Gastrocnemius medialis (tissue), 4 donors: ENCODE results near the gene GNAT3.

ENCODE experiments used
- POLR2A ChIP-seq, 2 donors: fragments of 450-650 bp; IDR thresholded peaks; one replicate each; pipeline ENCODE4 v1.6.1; 2017; ENCODE audit warnings: antibody characterized with exemption in 2 of 2, mild to moderate bottlenecking in 2 of 2, moderate library complexity in 2 of 2
- TF ChIP-seq, protein P1 (sequence below), 5 experiments: fragments of 450-650 bp in 3 of 5; fragments of 200-600 bp in 2 of 5; sonication (generic) in 2 of 5; IDR thresholded peaks in 4 of 5; conservative IDR thresholded peaks in 1 of 5; 1 replicate in 4 of 5; 2 replicates in 1 of 5; pipeline ENCODE4 v1.5.1; 2016 to 2019; ENCODE audit warnings: antibody characterized with exemption in 5 of 5, mild to moderate bottlenecking in 3 of 5, moderate library complexity in 3 of 5

DNA sequence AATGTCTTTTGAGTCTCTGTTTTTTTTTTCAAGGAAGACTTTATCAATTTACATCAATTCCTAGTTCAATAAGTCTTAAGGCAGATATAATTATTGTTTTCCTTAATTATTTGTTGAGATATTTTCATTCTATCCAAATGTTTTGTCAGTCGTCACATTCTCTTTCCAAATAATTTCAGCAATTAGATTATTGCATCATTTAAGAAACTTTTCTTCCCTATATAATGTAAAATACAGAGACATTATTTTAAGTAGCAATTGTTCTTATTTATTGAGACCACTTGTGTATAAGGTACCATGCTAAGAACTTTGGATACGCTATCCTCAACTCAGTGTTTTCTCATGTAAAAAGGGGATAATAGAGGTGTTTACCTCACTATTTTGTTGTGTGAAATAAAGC lies 38.1 kb upstream of the GNAT3 start:
- TF ChIP-seq, protein P1, sequence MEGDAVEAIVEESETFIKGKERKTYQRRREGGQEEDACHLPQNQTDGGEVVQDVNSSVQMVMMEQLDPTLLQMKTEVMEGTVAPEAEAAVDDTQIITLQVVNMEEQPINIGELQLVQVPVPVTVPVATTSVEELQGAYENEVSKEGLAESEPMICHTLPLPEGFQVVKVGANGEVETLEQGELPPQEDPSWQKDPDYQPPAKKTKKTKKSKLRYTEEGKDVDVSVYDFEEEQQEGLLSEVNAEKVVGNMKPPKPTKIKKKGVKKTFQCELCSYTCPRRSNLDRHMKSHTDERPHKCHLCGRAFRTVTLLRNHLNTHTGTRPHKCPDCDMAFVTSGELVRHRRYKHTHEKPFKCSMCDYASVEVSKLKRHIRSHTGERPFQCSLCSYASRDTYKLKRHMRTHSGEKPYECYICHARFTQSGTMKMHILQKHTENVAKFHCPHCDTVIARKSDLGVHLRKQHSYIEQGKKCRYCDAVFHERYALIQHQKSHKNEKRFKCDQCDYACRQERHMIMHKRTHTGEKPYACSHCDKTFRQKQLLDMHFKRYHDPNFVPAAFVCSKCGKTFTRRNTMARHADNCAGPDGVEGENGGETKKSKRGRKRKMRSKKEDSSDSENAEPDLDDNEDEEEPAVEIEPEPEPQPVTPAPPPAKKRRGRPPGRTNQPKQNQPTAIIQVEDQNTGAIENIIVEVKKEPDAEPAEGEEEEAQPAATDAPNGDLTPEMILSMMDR (IDR thresholded peaks at IDR 0.05 in 4 of 5, conservative IDR thresholded peaks at IDR 0.05 in 1 of 5) = no peak
- no peak for TF ChIP-seq POLR2A (IDR thresholded peaks at IDR 0.05)
